GM18907 (cell line): ENCODE measurements around the gene ADAMTS13.

ENCODE experiments used
- ATAC-seq: cut with Tn5 transposase; IDR thresholded peaks from one replicate; pipeline ENCODE4 v1.9.1; 2021; ENCODE audit warnings: mild to moderate bottlenecking, moderate library complexity; ENCODE audit not compliant: unreplicated experiment

The ADAMTS13 gene

DNA sequence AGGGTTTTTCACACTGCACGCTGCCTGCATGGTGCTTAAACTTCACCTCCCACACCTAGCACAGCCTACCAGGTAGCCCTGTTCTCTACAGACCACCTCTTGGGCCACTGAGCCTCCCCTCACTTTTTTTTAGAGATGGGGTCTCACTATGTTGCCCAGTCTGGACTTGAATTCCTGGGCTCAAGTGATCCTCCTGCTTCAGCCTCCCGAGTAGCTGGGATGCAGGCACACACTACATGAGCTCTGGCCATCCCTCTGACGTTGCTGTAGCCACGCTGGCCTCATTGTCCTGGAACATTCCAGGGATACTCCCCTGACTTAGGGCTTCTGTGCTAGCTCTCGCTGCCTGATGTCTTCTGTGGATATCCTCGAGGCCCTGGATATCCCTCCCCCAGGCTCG is 30.4 kb downstream of the ADAMTS13 start:
- ATAC-seq, result no peak

DNA sequence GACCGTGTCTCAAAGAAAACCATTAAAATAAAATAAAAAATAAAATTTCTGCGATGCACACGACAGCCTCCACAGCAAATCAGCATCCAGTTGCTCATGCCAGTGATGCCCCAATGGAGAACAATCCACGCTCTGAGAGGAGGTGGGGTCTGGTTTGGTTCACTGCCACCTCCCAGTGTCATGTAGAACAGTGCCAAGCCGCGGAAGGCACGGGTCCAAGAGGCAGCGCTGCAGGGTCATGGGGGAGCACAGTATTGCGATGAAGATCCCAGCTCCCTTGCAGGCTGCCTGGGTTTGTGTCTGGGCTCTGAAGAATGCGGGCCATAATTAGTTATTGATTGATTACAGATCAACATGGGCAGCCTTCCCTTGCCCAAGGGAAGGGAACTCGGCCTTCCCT is 31.5 kb downstream of the ADAMTS13 start:
- no peak for ATAC-seq

DNA sequence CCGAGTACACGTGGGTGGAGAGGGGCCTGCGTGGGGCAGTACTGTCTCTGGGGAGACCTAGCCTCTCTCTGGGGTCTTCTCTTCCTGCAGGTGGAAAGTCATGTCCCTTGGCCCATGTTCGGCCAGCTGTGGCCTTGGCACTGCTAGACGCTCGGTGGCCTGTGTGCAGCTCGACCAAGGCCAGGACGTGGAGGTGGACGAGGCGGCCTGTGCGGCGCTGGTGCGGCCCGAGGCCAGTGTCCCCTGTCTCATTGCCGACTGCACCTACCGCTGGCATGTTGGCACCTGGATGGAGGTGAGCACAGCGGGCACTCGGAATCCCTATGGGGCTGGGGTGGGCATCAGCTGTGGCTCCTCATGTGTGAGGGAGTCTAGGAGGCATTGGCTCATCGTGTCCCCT is 32.2 kb downstream of the ADAMTS13 start:
- ATAC-seq, result no peak

DNA sequence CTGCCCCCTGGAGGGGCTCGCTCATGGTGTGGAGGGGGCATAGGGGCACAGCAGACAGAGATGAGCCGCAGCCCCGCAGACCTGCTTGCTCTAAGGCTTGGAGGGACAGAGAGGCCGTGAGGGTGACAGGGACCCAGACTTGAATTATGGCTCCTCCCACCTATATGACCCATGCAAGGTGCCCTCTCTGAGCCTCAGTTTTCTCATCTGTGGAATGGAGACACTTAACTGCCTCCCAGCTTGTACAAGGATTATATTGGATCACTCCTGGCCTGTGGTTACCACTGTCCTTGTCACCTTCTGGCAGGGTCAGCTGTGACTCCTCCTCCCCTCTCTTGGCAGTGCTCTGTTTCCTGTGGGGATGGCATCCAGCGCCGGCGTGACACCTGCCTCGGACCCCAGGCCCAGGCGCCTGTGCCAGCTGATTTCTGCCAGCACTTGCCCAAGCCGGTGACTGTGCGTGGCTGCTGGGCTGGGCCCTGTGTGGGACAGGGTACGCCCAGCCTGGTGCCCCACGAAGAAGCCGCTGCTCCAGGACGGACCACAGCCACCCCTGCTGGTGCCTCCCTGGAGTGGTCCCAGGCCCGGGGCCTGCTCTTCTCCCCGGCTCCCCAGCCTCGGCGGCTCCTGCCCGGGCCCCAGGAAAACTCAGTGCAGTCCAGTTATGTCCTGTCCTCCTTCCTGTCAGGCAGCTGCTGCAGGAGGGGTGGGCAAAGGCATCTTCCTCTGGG is 32.9 kb downstream of the ADAMTS13 start:
- ATAC-seq, result no peak

DNA sequence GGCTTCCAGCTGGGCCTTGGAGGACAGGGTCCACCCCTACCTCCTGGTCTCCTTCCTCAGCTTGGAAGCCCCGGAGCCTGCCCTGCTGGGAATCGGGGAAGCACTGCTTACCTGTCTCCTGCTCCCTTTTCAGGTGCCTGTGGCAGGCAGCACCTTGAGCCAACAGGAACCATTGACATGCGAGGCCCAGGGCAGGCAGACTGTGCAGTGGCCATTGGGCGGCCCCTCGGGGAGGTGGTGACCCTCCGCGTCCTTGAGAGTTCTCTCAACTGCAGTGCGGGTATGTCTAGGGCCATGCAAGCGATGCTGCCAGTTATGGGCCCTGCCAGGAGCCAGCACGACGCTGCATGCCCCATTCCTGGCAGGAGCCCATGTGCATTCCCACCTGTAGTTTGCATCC is 33.8 kb downstream of the ADAMTS13 start:
- no peak for ATAC-seq

DNA sequence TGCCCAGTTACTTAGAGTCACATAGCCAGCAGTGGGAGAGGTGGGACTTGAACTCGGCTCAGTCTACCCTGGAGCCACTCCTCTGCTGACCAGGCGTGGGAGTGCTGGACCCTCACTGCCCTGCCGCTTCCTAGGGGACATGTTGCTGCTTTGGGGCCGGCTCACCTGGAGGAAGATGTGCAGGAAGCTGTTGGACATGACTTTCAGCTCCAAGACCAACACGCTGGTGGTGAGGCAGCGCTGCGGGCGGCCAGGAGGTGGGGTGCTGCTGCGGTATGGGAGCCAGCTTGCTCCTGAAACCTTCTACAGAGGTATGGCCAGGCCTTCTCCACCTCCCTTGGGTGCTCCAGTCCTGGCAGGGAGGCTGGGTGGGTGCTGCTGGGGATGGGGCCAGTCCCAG is 34.2 kb downstream of the ADAMTS13 start:
- no peak for ATAC-seq

DNA sequence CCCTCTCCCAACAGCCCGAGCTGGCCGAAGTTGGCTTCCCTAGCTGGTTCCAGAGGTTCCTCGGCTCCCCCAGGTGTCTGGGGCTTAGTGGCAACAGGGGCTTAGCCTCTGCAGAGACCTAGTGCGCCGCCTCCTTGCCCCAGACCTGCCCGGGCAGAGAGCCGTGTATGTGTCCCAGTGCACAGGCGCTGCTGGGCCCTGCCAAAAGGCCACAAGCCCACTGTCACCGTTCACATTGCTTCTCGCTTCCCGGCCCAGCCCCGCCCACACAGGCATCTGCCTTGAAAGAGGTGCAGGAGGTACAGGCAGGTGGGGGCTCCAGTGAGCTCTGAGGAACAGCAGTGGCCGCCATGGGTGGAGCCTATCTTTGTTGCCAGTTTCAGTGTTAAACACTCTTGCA is 35.1 kb downstream of the ADAMTS13 start:
- no peak for ATAC-seq

DNA sequence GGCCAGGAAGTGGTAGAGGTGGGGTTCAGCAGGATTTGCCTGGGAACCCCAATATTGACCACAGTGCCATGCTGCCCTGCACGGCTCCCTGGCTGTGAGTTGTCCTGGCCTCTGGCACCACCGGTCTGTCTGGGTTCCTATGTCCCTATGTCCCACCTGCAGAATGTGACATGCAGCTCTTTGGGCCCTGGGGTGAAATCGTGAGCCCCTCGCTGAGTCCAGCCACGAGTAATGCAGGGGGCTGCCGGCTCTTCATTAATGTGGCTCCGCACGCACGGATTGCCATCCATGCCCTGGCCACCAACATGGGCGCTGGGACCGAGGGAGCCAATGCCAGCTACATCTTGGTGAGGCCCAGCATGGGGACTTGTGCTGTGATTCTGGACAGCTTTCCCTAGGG is 35.6 kb downstream of the ADAMTS13 start:
- no peak for ATAC-seq

DNA sequence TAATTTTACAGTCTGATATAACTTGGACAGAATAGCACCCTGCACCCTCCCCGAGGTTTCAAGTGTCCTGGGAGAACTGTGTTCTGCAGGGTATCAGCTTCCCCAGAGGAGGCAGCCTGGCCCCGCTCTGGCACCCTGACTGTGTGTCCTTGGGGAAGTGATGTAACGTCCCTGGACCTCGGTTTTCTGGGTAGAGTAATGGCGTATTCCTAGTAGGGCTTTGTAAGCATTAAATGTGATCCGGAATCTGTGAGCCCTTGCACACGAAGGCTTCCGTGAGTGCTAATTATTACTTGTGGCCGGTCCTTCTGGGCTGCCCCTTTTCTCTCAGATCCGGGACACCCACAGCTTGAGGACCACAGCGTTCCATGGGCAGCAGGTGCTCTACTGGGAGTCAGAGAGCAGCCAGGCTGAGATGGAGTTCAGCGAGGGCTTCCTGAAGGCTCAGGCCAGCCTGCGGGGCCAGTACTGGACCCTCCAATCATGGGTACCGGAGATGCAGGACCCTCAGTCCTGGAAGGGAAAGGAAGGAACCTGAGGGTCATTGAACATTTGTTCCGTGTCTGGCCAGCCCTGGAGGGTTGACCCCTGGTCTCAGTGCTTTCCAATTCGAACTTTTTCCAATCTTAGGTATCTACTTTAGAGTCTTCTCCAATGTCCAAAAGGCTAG is 36.6 kb downstream of the ADAMTS13 start:
- ATAC-seq, result no peak

DNA sequence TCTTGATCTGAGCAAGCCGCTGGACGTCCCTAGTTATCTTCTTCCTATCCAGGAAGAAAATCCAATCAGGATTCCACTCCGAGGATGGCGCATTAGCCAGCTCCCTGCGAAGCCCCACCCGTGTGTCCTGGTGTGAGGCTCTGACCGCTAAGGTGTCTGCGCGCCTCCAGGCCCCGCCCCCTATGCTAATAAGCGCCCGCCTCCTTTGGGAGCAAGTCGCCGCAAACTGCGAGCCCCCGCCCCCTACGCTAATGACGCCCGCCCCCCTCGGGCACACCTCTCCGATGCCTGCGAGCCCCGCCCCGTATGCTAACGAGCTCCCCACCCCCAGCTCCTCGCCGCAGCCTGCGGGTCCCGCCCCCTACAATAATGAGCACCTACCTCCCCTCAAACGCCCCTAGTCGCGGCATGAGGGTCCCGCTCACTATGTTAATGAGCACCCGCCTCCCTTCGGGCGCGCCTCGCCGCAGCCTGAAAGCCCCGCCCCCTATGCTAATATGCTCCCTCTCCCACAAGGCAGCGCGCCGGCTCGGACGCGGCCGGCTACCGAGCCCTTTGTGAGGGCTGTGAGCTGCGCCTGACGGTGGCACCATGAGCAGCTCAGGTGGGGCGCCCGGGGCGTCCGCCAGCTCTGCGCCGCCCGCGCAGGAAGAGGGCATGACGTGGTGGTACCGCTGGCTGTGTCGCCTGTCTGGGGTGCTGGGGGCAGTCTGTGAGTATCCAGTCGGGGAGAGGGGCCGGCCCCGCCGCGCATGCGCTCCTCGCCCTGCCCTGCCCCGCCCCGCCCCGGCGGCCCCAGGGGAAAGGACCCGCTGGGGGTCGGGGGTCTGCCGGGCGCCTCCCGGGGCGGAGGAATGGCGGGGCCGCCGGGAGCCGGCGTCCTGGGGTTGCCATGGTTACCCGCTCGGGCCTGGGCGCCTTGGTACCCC is 37.6 kb downstream of the ADAMTS13 start, which contains the start of gene CACFD1:
TSS of gene CACFD1 (plus strand) at position 503 of the 929 bp plus-strand sequence. CDS start at position 592, 89 bp downstream.
- ATAC-seq, result peak; percentile 73

DNA sequence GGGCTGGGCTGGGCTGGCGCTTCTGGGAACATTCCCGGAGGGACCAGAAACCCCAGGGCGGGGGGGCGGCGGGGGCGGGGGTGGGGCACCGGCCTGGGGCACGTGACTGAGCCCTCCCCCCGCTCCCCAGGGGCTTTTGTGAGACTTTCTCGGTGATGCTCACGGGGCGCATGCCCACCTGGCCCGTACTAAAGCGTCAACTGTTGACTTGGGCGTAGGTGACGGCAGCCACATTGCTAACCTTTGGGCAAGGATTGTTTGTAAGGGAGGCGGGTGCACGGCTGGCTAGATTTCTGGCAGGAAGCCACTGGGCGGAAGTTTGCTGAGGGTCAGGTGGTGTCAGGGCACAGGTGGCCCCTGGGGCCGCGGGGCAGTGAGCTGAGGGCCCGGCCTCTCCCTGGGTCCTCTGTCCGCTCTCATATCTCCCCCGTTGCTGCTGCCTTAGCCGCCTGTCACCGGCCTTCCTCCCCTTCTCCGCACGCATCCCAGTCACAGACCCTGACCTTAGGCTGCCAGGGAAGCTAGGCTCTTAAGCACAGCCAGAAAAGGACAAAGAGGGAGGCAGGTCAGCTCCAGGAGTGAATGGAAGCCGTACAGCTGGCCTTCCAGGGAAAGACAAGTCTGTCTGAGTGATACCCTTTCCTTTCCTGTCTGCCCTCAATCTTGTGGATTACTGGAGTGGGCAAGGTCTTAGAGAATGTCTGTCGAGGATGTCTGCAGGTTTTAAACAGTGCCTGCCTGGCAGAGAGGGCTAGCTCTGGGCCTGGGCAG is 38.4 kb downstream of the ADAMTS13 start:
- ATAC-seq, result peak; percentile 35

DNA sequence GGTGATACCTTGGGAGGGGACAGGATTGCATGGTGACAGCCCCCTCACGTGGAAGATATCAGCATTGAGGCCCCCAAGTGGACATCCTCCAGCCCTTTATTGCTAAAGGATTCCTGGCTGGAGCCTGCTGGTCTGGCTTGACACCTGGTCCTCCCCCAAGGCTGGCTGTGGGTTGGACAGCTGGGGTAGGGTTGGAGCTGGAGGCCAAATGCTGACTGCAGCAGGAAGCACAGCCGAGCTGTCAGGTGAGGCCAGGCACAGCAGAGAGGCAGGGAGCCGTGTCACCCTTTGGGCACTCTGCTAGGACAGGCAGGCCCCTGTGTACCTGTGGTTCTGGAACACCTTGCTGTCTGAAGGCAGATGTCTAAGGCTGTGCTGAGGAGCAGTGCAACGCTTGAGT is 39.8 kb downstream of the ADAMTS13 start:
- ATAC-seq, result no peak

DNA sequence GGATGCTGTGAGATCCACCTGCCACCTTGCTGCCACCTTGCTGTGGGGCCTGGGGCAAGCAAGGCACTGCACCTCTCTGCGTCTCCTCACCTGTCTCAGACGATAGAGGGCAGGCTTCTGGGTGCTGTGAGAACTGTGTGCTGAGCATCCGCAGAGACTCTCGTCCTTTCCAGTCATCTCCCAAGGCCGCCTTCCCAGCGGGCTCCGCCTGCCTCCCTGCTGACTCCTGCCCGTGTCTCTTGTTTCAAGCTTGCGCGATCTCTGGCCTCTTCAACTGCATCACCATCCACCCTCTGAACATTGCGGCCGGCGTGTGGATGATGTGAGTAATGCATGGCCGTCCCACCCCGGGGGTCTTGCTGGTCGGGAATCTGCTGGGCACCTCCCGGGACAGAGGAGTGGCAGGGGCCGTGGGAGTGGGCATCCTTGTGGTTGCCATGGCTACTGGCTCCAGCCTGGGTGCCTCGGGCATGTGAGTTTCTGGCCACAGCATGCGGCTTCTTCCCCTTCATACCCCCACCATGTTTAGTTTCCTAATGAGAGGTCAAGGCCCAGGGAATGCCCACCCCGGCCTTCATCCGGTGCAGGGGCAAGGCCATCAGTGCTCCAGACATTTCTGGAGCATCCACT is 41.2 kb downstream of the ADAMTS13 start:
- ATAC-seq, result no peak

DNA sequence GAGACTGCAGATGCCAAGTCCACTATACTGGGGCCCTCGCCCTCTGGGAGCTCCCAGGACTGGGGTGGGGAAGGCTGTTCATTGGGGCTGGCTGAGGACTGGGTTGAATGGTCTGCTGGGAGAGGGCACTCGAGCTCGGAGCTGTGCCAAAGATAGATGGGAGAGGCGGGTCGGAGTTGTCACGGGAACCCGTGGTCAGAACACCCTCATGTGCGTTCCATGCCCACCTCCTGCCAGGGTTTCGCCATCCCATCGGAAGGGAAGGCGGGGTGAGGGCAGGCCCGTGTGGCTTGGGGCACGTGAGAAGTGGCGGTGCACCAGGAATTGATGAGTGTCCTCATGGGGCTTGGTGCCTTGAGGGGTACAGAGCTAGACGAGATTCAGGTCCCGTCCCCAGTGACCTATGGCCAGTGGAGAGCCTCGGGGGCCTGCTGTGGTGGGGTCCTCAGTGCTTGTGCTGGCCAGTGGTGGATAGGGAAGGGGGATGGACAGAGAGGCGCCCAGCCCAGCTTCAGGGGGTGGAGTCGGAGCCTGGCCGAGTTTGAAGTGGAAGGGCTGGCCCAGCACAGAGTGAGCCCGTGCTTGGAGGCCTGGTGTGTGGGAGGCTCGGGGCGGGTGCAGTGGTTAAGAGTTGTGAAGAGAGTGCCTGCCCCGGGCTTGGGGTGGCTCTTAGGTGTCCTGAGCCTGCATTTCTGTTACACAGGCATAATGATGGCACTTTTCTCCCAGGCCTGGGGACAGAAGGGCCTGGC is 41.9 kb downstream of the ADAMTS13 start:
- ATAC-seq, result no peak

DNA sequence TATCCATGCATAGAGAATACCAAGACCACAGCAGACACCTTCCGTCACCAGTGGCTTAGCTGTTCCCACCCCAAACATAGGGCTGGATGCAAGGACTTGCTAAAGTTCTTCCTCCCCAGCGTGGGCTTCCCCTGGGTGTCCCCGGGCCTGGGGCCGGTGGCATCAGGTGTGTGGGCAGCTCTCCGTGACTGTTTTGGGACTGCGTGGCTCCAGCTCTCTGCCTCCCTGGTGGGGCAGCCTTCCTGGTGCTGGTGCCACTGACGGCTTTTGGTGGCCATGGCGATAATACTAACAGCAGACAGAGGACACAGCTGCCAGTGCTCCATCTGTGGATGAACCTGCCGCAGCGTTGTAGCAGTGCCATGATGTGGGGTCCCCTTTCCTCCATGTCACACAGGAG is 42.5 kb downstream of the ADAMTS13 start:
- ATAC-seq, result no peak

DNA sequence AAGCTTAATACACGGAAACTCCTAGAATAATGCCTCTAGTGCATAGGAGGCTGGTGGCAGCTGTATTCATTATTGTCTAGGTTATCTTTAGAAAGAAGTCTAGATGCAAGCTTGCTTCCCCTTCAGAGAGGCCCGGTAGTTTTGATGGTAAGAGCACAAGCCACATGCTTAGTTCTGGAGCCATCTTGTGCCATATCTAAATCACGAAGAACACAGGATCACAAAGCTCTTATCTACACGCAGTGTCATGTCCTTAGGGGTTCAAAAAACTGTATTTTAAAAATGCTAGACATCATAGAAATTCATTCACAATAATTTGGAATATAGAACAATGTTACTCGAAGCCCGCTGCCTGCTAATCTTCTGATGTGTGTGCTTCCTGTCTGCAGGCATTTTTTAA is 43.8 kb downstream of the ADAMTS13 start:
- no peak for ATAC-seq

DNA sequence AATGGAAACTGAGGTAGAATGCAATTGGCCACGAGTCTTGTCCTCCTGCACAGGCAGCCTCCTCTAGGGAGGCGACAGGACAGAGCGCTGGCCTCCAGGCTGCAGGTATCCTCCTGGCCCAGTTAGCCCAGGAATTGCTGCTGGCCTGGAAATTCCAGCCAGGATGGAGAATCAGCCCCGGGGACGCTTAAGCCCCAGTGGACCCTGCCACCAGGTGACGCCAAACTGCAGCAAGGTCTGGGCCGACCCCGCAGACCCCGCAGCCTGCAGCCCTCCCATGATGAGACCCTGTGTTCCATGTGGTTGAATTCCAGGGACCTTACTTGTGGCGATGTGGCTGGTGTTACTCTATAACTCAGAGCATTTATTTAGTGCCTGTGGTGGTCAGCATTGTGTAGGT is 44.9 kb downstream of the ADAMTS13 start:
- ATAC-seq, result no peak

DNA sequence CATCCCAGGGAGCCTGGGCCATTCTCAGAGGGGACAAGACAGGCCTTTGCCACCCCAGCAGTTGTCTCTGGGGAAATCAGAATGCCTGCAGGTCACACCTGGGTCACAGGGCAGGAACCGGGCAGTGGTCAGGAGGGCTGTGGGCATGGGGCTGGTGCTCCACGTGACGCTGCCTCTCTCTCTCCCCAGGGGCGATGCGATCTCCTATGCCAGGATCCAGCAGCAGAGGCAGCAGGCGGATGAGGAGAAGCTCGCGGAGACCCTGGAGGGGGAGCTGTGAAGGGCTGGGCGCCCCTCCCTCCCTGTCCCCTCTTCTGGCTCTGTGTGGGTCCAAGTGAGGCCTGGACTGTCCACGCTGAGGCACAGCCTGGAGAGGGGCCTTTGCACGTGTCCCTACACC is 46.2 kb downstream of the ADAMTS13 start:
- ATAC-seq, result no peak

DNA sequence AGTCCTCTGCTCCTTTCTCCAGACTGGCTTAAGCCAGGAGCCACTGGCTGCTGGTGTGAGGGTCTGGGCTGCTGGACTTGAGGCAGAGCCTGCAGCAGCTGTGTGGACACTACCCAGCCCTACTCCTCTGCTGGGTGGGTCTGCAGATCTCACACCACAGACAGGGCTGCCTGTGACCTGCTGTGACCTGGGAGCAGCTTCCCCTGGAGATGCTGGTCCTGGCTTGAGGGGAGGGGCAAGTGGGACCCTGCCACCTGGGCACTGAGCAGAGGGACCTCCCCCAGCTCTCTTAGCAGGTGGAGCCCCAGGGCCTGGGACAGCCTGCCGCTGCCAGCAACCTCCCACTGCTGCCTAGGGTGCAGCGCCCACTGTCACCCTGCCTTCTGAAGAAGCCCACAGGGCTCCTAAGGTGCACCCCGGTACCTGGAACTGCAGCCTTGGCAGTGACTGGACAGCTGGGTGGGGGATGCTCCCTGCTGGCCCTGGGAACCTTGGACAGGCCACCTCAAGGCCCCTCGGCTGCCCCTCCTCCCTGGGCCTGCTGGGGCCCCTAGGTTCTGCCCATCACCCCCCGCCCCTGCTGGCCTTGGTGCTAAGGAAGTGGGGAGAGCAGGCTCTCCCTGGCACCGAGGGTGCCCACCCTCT is 46.7 kb downstream of the ADAMTS13 start:
- no peak for ATAC-seq
